CD4-positive, alpha-beta T cell (primary cell): ENCODE data around the gene AKAP8L. TPM values are rescaled to one million over a fixed set of nuclear protein-coding genes. Genes with fewer than 3 reads are reported as not detected.

Experiments used
- ATAC-seq: fragments of 200-7000 bp; cut with Tn5 transposase; one replicate; pipeline ENCODE4 v1.10.0; 2022; ENCODE audit warnings: mild to moderate bottlenecking; ENCODE audit not compliant: poor library complexity
- CTCF ChIA-PET: fragments of 350-600 bp; sonication (Branson Sonifier 250); formaldehyde crosslinking; loops from one replicate; lab custom pipeline; 2021; ENCODE audit warnings: antibody characterized with exemption, inconsistent platforms; lab: Charles Lee
- POLR2A ChIA-PET: fragments of 350-600 bp; sonication (Branson Sonifier 250); formaldehyde crosslinking; loops from one replicate; lab custom pipeline; 2021; ENCODE audit warnings: antibody characterized with exemption, inconsistent platforms; lab: Charles Lee
- DNase-seq, 14 experiments: peaks; one replicate each; pipeline ENCODE4 v3.0.0-alpha.2; 2013 to 2020; ENCODE audit warnings: mixed read lengths in 2 of 14
- H3K27ac ChIP-seq, 2 donors: one replicate each; pipeline versions ENCODE4 v1.5.1 to v1.7.0; 2013; ENCODE audit warnings: low read length in 2 of 2, low read depth in 1 of 2, mild to moderate bottlenecking in 1 of 2
- H3K27me3 ChIP-seq, 2 experiments: 1 replicate in 1 of 2; 2 replicates in 1 of 2; pipeline versions ENCODE4 v1.6.1 to v1.7.0; 2013; ENCODE audit warnings: low read length in 2 of 2, control low read depth in 1 of 2, mild to moderate bottlenecking in 1 of 2, moderate library complexity in 1 of 2; ENCODE audit not compliant: insufficient read depth in 2 of 2, control insufficient read depth in 1 of 2
- H3K36me3 ChIP-seq: one replicate; pipeline ENCODE4 v1.6.1; 2013; ENCODE audit warnings: low read length, control low read depth; ENCODE audit not compliant: insufficient read depth
- H3K4me1 ChIP-seq: one replicate; pipeline ENCODE4 v1.6.1; 2013; ENCODE audit warnings: low read length, control low read depth; ENCODE audit not compliant: insufficient read depth
- H3K4me3 ChIP-seq: one replicate; pipeline ENCODE4 v1.5.1; 2013; ENCODE audit warnings: mild to moderate bottlenecking, low read length, moderate library complexity
- H3K9me3 ChIP-seq, 2 experiments: 1 replicate in 1 of 2; 2 replicates in 1 of 2; pipeline versions ENCODE4 v1.6.1 to v1.7.0; 2013; ENCODE audit warnings: low read length in 2 of 2, mild to moderate bottlenecking in 2 of 2, control low read depth in 1 of 2, moderate library complexity in 1 of 2; ENCODE audit not compliant: control insufficient read depth in 1 of 2, insufficient read depth in 1 of 2
- H3K27ac Mint-ChIP-seq: one replicate; pipeline ENCODE4 v1.8.0; 2020; ENCODE audit warnings: mixed read lengths
- H3K27me3 Mint-ChIP-seq: one replicate; pipeline ENCODE4 v1.8.0; 2021; ENCODE audit warnings: mixed read lengths
- H3K36me3 Mint-ChIP-seq: one replicate; pipeline ENCODE4 v1.8.0; 2021; ENCODE audit warnings: low read depth, mixed read lengths
- H3K4me1 Mint-ChIP-seq: one replicate; pipeline ENCODE4 v1.8.0; 2021; ENCODE audit warnings: low read depth, mixed read lengths
- H3K4me3 Mint-ChIP-seq: one replicate; pipeline ENCODE4 v1.8.0; 2020; ENCODE audit warnings: mild to moderate bottlenecking, mixed read lengths
- H3K9me3 Mint-ChIP-seq: one replicate; pipeline ENCODE4 v1.8.0; 2020; ENCODE audit warnings: mixed read lengths
- CTCF ChIP-seq: fragments of 200-600 bp; IDR thresholded peaks from one replicate; pipeline ENCODE4 v1.8.0; 2022; ENCODE audit warnings: antibody characterized with exemption, mild to moderate bottlenecking
- intact Hi-C, 2 experiments: fragments of 100-400 bp; cut with DNase I in 1 of 2; cut with micrococcal nuclease in 1 of 2; formaldehyde crosslinking; loops; one replicate each; pipeline versions ENCODE4 v1.15.1 to v1.9.0; 2023 to 2025; cut with DNase I, micrococcal nuclease
- total RNA-seq, 174 experiments: library from RNA in 2 of 174; stranded (reverse) in 2 of 174; gene quantifications; one replicate each; pipeline ENCODE4 v1.2.3 and lab custom pipeline; 2021 to 2026

The AKAP8L gene
- total RNA-seq, 2 experiments from 2014 or later: 157 to 162 TPM

- H3K9me3 Mint-ChIP-seq: no peaks in the 10 kb centered on the region
- H3K4me3 Mint-ChIP-seq: no peak overlapping the region
- DNase-seq (peak in 1 of 14 experiments; percentile 11), ATAC-seq (no peak)
- no peak for TF ChIP-seq CTCF
- ChIA-PET POLR2A (interaction anchor here (0.6 kb wide), 1 partner anchor 20 kb away, joined by 3 read pairs; the partner anchor contains the start of gene AKAP8), CTCF (no interaction called here)
- Histone ChIP-seq H3K9me3 (no peaks in the 10 kb centered on the region), H3K27ac (no peak overlapping the region), H3K4me3 (no peak overlapping the region), H3K36me3 (peaks cover 90% of the 10 kb centered on the region), H3K27me3 (no peaks in the 10 kb centered on the region), H3K4me1 (no peaks in the 10 kb centered on the region)
- H3K27ac Mint-ChIP-seq: no peak overlapping the region
- H3K4me1 Mint-ChIP-seq: peaks cover 6% of the 10 kb centered on the region
- intact Hi-C loops: no loop called here
- peaks cover 78% of the 10 kb centered on the region for H3K36me3 Mint-ChIP-seq
- no peaks in the 10 kb centered on the region for H3K27me3 Mint-ChIP-seq
These were observed 19.2 kb downstream of the AKAP8L start for GRCh38 chr19:15399635-15400034.

- Mint-ChIP-seq H3K27ac (no peak overlapping the region), H3K36me3 (peaks cover 78% of the 10 kb centered on the region), H3K9me3 (no peaks in the 10 kb centered on the region), H3K27me3 (no peaks in the 10 kb centered on the region), H3K4me1 (peaks cover 1% of the 10 kb centered on the region), H3K4me3 (no peak overlapping the region)
- peaks cover 92% of the 10 kb centered on the region for H3K36me3 ChIP-seq
- no peaks in the 10 kb centered on the region for H3K9me3 ChIP-seq
- H3K27ac ChIP-seq: no peak overlapping the region
- POLR2A ChIA-PET: interaction anchor here (0.6 kb wide), 1 partner anchor 20 kb away, joined by 3 read pairs; the partner anchor contains the start of gene AKAP8
- DNase-seq (no peak), ATAC-seq (no peak)
- H3K27me3 ChIP-seq: no peaks in the 10 kb centered on the region
- TF ChIP-seq CTCF: no peak
- no peak overlapping the region for H3K4me3 ChIP-seq
- intact Hi-C loops: no loop called here
- CTCF ChIA-PET: no interaction called here
- H3K4me1 ChIP-seq: no peaks in the 10 kb centered on the region
These were observed 19.6 kb downstream of the AKAP8L start for GRCh38 chr19:15399234-15399515.

- POLR2A ChIA-PET: interaction anchor here (0.6 kb wide), 1 partner anchor 19 kb away, joined by 3 read pairs; the partner anchor contains the start of gene AKAP8
- H3K4me1 ChIP-seq: no peaks in the 10 kb centered on the region
- intact Hi-C loops: no loop called here
These were observed 20.1 kb downstream of the AKAP8L start for GRCh38 chr19:15398501-15399233.

More at GRCh38 chr19:15398501-15399233, 20.1 kb downstream of the AKAP8L start:
- Histone ChIP-seq H3K27me3 (no peaks in the 10 kb centered on the region), H3K36me3 (peaks cover 91% of the 10 kb centered on the region), H3K27ac (no peak overlapping the region), H3K4me3 (no peak overlapping the region), H3K9me3 (no peaks in the 10 kb centered on the region)
- CTCF ChIA-PET: no interaction called here
- no peaks in the 10 kb centered on the region for H3K4me1 Mint-ChIP-seq
- H3K36me3 Mint-ChIP-seq: peaks cover 78% of the 10 kb centered on the region
- no peaks in the 10 kb centered on the region for H3K27me3 Mint-ChIP-seq
- no peak overlapping the region for H3K27ac Mint-ChIP-seq
- DNase-seq (peak in 1 of 14 experiments; percentile 21), ATAC-seq (no peak)
- no peak overlapping the region for H3K4me3 Mint-ChIP-seq
- no peak for TF ChIP-seq CTCF
- H3K9me3 Mint-ChIP-seq: no peaks in the 10 kb centered on the region
